ES-I3 (cell line): ENCODE results near the gene EZH2.

ENCODE experiments used
- H3K36me3 ChIP-seq: 2 replicates; pipeline ENCODE4 v1.6.1; 2013; ENCODE audit warnings: mild to moderate bottlenecking, low read length, control low read depth, moderate library complexity; ENCODE audit not compliant: insufficient read depth
- H3K4me1 ChIP-seq: 2 replicates; pipeline ENCODE4 v1.6.1; 2013; ENCODE audit warnings: mild to moderate bottlenecking, control low read depth, low read length; ENCODE audit not compliant: insufficient read depth
- H3K9ac ChIP-seq: 2 replicates; pipeline ENCODE4 v1.6.1; 2013; ENCODE audit warnings: low read depth, mild to moderate bottlenecking, low read length, moderate library complexity
- H3K9me3 ChIP-seq: 2 replicates; pipeline ENCODE4 v1.6.1; 2013; ENCODE audit warnings: mild to moderate bottlenecking, low read length, moderate library complexity; ENCODE audit not compliant: control insufficient read depth, insufficient read depth

Gene EZH2

GRCh38 chr7:148856891-148857290, 27.2 kb downstream of the EZH2 start:
- H3K9ac ChIP-seq, result no peak overlapping the region
- H3K9me3 ChIP-seq, result no peaks in the 10 kb centered on the region
- peaks cover 6% of the 10 kb centered on the region; the same call in 1 of the 2 replicates for H3K4me1 ChIP-seq
- H3K36me3 ChIP-seq, result no peaks in the 10 kb centered on the region

- Histone ChIP-seq H3K9me3 (no peaks in the 10 kb centered on the region), H3K36me3 (no peaks in the 10 kb centered on the region), H3K9ac (no peak overlapping the region), H3K4me1 (peaks cover 8% of the 10 kb centered on the region)
These were observed 27.6 kb downstream of the EZH2 start for GRCh38 chr7:148856578-148856881.

- Histone ChIP-seq H3K9me3 (no peaks in the 10 kb centered on the region), H3K4me1 (peaks cover 14% of the 10 kb centered on the region), H3K36me3 (no peaks in the 10 kb centered on the region)
These were observed 29.1 kb downstream of the EZH2 start for GRCh38 chr7:148854983-148855382.

GRCh38 chr7:148852272-148852671, 31.8 kb downstream of the EZH2 start:
- Histone ChIP-seq H3K9me3 (no peaks in the 10 kb centered on the region), H3K4me1 (peaks cover 34% of the 10 kb centered on the region), H3K36me3 (no peaks in the 10 kb centered on the region), H3K9ac (no peak overlapping the region)

More at GRCh38 chr7:148854983-148855382, 29.1 kb downstream of the EZH2 start:
- no peak overlapping the region for H3K9ac ChIP-seq

- Histone ChIP-seq H3K9me3 (no peaks in the 10 kb centered on the region), H3K9ac (no peak overlapping the region), H3K4me1 (peaks cover 34% of the 10 kb centered on the region), H3K36me3 (no peaks in the 10 kb centered on the region)
These were observed 33.5 kb downstream of the EZH2 start for GRCh38 chr7:148850564-148850963.

GRCh38 chr7:148849393-148850098, 34.5 kb downstream of the EZH2 start:
- Histone ChIP-seq H3K9me3 (no peaks in the 10 kb centered on the region), H3K36me3 (no peaks in the 10 kb centered on the region), H3K9ac (no peak overlapping the region), H3K4me1 (peaks cover 34% of the 10 kb centered on the region)

DNA sequence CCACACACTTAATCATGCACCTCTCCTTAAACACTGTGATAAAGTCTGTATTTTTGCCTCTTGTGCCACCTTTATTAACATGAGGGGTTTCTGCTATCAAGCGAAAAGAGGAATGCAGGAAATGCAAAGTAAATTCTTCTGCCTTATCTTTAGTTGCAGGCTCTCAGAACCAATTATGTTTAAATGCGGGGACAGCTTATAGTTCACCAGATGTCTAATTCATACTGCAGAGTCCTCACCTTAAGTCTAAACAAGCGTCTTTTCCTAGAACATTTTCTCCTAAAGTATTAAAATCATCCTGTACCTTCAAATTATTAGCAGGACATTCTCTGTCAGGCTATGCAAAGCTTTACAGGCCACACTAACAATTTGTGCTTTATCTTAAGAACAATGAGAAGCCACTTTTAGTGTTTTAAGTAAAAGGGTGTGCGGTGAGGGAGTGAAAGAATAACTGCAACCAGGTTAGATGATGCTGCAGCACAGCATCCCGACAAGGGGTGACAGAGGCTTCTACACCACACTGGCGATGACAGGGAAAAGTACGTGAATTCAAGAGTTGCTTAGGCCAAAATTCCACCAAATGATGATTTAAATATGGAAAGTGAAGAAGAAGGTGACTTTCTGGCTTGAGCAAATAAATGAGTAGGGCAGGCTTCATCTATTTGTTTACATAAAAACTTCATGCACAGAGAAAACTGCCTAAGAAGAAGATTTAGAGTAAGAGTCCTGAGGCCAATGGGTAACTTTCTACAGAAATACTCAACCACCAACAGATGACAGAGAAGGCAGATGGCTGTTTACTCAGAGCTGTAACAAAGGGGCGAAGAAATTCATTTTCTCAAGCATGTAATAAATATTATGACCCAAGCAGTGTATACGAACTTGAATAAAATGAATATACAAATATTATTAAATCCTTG, 36.0 kb downstream of the EZH2 start:
- H3K9ac ChIP-seq, result no peak overlapping the region
- no peaks in the 10 kb centered on the region for H3K36me3 ChIP-seq
- no peaks in the 10 kb centered on the region for H3K9me3 ChIP-seq
- H3K4me1 ChIP-seq, result peaks cover 34% of the 10 kb centered on the region

DNA sequence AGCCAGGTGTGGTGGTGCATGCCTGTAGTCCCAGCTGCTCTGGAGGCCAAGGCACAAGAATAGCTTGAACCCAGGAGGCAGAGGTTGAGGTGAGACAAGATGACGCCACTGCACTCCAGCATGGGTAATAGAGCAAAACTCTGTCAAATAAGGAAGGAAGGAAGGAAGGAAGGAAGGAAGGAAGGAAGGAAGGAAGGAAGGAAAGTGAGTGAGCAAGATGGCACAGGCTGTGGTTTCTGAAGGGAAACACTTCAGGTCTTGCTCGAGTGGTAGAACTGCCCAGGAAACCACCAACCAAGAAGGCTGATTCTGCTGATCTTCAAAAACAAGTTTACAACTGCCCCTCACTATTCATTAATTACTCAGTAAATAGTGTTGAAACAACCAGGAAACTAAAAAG, 45.2 kb downstream of the EZH2 start:
- H3K4me1 ChIP-seq, result no peaks in the 10 kb centered on the region
- H3K9ac ChIP-seq, result no peak overlapping the region

GRCh38 chr7:148835854-148836253, 48.2 kb downstream of the EZH2 start:
- Histone ChIP-seq H3K4me1 (no peaks in the 10 kb centered on the region), H3K9ac (no peak overlapping the region), H3K36me3 (no peaks in the 10 kb centered on the region), H3K9me3 (no peaks in the 10 kb centered on the region)

More for the DNA sequence above, 45.2 kb downstream of the EZH2 start:
- Histone ChIP-seq H3K9me3 (no peaks in the 10 kb centered on the region), H3K36me3 (no peaks in the 10 kb centered on the region)

GRCh38 chr7:148834605-148835004, 49.5 kb downstream of the EZH2 start:
- no peak overlapping the region for H3K9ac ChIP-seq
- H3K9me3 ChIP-seq, result no peaks in the 10 kb centered on the region
- H3K36me3 ChIP-seq, result no peaks in the 10 kb centered on the region
- H3K4me1 ChIP-seq, result no peaks in the 10 kb centered on the region

DNA sequence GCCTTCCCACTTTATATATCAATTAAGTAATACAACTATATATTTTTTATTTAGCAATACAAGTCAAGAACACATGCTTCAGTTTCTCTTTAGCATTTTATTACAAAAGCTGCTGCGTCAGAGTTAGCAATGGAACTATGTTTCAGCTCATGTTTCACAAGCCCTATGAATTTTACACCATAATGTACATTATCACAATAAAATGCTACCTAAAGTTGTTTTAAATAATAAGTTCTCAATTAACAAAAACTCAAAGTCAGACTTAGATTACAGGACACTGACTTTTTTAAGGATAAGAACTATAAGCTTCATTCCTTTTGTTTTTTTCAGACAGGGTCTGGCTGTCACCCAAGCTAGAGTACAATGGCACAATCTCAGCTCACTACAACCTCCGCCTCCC, 52.3 kb downstream of the EZH2 start:
- no peak overlapping the region for H3K9ac ChIP-seq
- H3K9me3 ChIP-seq, result no peaks in the 10 kb centered on the region
- no peaks in the 10 kb centered on the region for H3K4me1 ChIP-seq
- H3K36me3 ChIP-seq, result peaks cover 5% of the 10 kb centered on the region; the same call in 1 of the 2 replicates

DNA sequence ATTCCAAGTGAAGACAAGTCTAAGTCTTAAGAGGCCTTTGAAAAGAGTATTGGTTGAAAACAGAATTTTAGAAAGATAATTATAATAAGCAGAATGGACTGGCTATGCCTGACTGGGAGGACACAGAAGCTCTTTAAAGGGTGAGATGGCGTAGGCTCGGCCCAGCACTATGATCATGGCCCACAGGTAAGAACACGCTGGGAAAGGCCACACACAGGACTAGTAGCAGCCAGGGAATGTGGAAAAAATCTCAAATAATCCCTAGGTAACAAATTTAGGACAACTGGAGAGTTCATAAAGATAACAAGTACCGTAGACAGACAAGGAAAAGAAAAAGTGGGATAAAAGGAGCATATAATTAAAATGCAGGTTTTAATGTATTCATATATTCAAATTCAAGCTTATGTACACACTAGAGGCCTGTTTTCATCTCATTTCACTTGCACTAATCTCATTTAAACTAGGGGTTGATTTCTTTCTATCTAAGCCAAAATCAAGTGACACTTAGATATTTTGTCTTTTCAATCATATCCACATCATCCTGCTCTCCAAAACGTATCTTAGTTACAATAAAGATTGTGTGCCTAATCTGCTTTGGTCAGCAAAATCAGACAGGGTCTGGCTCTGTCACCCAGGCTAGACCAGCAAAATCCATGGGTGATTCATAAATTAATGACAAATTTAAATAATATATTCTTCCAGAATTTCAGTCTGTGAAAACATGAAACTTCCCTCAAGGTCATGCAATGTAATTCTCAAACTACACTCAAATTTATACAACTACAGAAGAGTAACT, 53.0 kb downstream of the EZH2 start:
- Histone ChIP-seq H3K9ac (no peak overlapping the region), H3K9me3 (no peaks in the 10 kb centered on the region), H3K36me3 (peaks cover 5% of the 10 kb centered on the region; the same call in 1 of the 2 replicates), H3K4me1 (no peaks in the 10 kb centered on the region)

DNA sequence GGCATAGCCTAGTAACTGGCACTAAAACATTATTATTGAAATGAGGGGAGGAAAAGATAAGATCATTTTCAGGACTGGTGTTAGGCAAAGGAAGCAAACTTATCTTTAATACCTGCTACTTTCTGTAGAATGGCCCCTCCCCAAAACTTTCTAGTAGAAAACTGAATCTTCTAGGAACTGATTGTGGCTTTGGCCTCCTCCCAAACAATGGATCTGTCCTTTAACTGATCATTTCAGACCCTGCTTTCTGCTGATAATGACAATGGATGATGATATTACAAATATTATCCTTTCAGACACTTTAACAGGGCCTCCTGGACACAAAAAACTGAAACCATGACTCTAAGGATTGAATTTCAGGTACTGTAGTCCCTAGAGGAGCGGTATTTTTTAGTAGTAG, 55.1 kb downstream of the EZH2 start:
- H3K36me3 ChIP-seq, result peaks cover 5% of the 10 kb centered on the region; the same call in 1 of the 2 replicates
- H3K9ac ChIP-seq, result no peak overlapping the region
- H3K9me3 ChIP-seq, result no peaks in the 10 kb centered on the region
- no peaks in the 10 kb centered on the region for H3K4me1 ChIP-seq

GRCh38 chr7:148825338-148825737, 58.8 kb downstream of the EZH2 start:
- Histone ChIP-seq H3K36me3 (peaks cover 5% of the 10 kb centered on the region; the same call in 1 of the 2 replicates), H3K4me1 (peaks cover 4% of the 10 kb centered on the region), H3K9ac (no peak overlapping the region), H3K9me3 (no peaks in the 10 kb centered on the region)
